Bronchial smooth muscle cell (primary cell): ENCODE measurements around the gene COX20. TPM values are rescaled to one million over a fixed set of nuclear protein-coding genes. Genes with fewer than 3 reads are reported as not detected.

Experiments used
- total RNA-seq: library from RNA; depleted of rRNA; stranded (reverse); fragments of >200 nt; gene quantifications from 2 replicates; pipeline ENCODE4 v1.2.1, GENCODE V29; 2014

The COX20 gene, protein sequence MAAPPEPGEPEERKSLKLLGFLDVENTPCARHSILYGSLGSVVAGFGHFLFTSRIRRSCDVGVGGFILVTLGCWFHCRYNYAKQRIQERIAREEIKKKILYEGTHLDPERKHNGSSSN
- 7.3 and 14.3 TPM in 2 replicates for total RNA-seq

DNA sequence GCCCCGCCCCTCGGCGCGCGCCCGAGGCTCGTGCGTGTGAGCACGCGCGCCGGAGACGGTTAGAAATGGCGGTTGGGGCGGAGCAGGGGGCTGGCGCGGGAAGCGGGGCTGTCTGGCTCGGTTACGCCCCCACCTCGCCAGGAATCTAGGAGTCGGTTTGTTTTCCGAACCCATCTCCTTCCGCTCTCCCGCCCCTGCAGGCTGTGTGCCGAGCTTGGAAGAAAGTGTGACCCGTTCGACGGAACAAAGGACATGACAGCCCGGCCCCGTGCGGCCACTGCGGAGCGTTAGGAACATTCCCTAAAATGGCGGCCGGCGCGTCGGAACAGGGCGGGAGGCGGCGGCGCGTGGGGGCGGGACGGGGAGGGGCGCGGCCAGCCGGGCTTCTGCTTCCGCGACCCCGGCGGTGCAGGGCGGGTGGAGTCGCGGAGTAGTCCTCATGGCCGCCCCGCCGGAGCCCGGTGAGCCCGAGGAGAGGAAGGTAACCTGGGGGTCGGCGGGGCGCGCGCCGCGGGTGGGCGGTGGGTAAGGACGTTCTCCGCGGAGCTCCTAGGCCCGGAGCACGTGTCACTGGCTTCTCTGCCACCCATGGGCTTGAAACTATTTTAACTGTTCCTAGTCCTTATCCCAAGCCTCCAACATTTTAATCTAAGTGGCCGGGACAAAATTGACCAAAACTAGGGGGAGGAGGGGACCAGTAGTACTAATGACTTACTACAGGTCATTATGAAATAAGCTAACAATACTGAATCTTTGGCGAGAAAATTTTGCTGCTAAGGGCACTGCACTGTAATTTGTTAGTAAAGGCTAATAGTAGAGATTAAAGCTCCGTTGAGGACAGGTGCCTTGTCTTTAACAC lies at the start of gene COX20:
COX20 (plus strand) TSS at position 383 of the 859 bp plus-strand sequence; CDS start at position 440, 57 bp downstream.

DNA sequence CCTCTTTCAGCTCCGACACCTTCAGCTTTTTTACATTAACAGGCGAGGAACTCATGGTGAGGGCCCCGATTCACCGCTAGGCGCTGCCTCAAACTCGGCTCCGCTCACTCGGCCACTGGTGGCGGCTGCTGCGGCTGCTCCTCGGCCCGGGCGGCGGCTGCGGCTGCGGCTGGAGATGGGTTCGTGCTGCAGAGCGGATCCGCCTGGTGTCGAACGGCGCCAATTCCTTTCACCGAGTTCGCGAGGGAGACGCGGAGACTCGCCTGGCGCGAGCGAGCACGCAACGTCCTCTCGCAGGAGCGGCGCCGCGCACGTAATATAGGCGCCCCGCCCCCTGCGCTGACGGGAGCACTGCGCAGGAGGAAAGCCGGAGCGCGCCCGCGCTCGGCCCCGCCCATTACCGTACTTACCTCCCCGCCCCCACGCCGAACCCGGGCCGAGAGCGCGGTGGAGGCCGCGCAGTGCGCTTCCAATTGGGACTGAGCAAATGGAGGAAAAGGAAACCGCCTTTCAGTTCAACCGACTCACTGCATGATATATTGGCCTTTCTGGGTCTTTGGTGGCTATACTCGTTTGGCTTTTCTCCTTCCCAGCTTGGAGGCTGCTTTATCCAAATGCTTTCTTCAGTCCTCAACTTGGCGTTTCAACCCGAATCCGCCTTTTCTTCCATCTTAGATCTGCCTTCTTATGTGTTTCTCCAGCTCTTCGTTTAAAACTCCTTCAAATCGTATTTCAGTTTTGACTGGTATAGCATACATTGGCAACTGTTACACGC lies 29.0 kb downstream of the COX20 start, which contains the start of gene HNRNPU:
HNRNPU (minus strand) TSS at position 291 of the 775 bp plus-strand sequence; CDS start at position 55, 236 bp downstream.

Other genes with a start within 250 kb of the COX20 start
- 24.3 and 27.7 TPM in 2 replicates for gene DESI2, start 182.5 kb upstream of the COX20 start, total RNA-seq
- gene HNRNPU, start 28.9 kb downstream of the COX20 start, total RNA-seq, result 235 and 291 TPM in 2 replicates